NCI-H1092 (cell line): ENCODE results near the gene NCAPG2.
"Not testable (repeated sequence)": the region's sequence is repeated elsewhere in the genome, so short reads cannot be mapped to it uniquely, and the experiment has no call there.

ENCODE experiments used
- DNase-seq: peaks from one replicate; lab custom pipeline; 2025; lab: John Stamatoyannopoulos, UW

The NCAPG2 gene

GRCh38 chr7:158676171-158676840 is 28.3 kb downstream of the NCAPG2 start:
- no peak for DNase-seq

GRCh38 chr7:158672975-158673374 is 31.6 kb downstream of the NCAPG2 start:
- DNase-seq, result no peak

- not testable (repeated sequence) for DNase-seq
Observed at GRCh38 chr7:158668086-158668485, 36.5 kb downstream of the NCAPG2 start.

GRCh38 chr7:158666966-158667678 is 37.5 kb downstream of the NCAPG2 start:
- DNase-seq, result not testable (repeated sequence)

GRCh38 chr7:158666401-158666800 is 38.2 kb downstream of the NCAPG2 start:
- no peak for DNase-seq

- no peak for DNase-seq
Observed at GRCh38 chr7:158664406-158664805, 40.2 kb downstream of the NCAPG2 start.

- DNase-seq, result no peak
Observed at GRCh38 chr7:158663428-158663741, 41.2 kb downstream of the NCAPG2 start.

- DNase-seq, result no peak
Observed at GRCh38 chr7:158662610-158663427, 41.8 kb downstream of the NCAPG2 start.

GRCh38 chr7:158658475-158658874 is 46.1 kb downstream of the NCAPG2 start:
- no peak for DNase-seq

- DNase-seq, result no peak
Observed at GRCh38 chr7:158657189-158657746, 47.3 kb downstream of the NCAPG2 start.

- no peak for DNase-seq
Observed at GRCh38 chr7:158655931-158656441, 48.6 kb downstream of the NCAPG2 start.

GRCh38 chr7:158655507-158655906 is 49.1 kb downstream of the NCAPG2 start:
- no peak for DNase-seq

GRCh38 chr7:158651968-158652565 is 52.5 kb downstream of the NCAPG2 start:
- DNase-seq, result no peak

- DNase-seq, result no peak
Observed at GRCh38 chr7:158650821-158651225, 53.8 kb downstream of the NCAPG2 start.

GRCh38 chr7:158649279-158649678 is 55.3 kb downstream of the NCAPG2 start:
- DNase-seq, result no peak

- DNase-seq, result no peak
Observed at GRCh38 chr7:158648787-158649186, 55.8 kb downstream of the NCAPG2 start.

- DNase-seq, result no peak
Observed at GRCh38 chr7:158648168-158648567, 56.4 kb downstream of the NCAPG2 start.

GRCh38 chr7:158647475-158647792 is 57.2 kb downstream of the NCAPG2 start:
- no peak for DNase-seq

GRCh38 chr7:158646766-158647474 is 57.7 kb downstream of the NCAPG2 start:
- peak; percentile 17 for DNase-seq

- DNase-seq, result no peak
Observed at GRCh38 chr7:158645842-158646241, 58.8 kb downstream of the NCAPG2 start.

- DNase-seq, result no peak
Observed at GRCh38 chr7:158642149-158642548, 62.5 kb downstream of the NCAPG2 start.

GRCh38 chr7:158638001-158638400 is 66.6 kb downstream of the NCAPG2 start:
- DNase-seq, result no peak
